Upper lobe of left lung (tissue), 4 donors: ENCODE measurements around the gene SIPA1L2.

ENCODE experiments used
- CTCF ChIP-seq, 6 experiments: fragments of 450-650 bp in 4 of 6; fragments of 200-600 bp in 2 of 6; sonication (generic) in 2 of 6; IDR thresholded peaks; one replicate each; pipeline ENCODE4 v1.5.1; 2016 to 2019; ENCODE audit warnings: antibody characterized with exemption in 6 of 6
- EP300 ChIP-seq, 4 donors: sonication (generic); formaldehyde crosslinking; IDR thresholded peaks; one replicate each; pipeline ENCODE4 v1.5.1; 2017; ENCODE audit warnings: antibody characterized with exemption in 4 of 4, control low read depth in 2 of 4

GRCh38 chr1:232611834-232612233 is 18.1 kb downstream of the SIPA1L2 start:
- TF ChIP-seq CTCF (IDR thresholded peaks at IDR 0.05) (no peak), EP300 (IDR thresholded peaks at IDR 0.05) (no peak)
